OCI-LY3 (cell line): ENCODE data around the gene N4BP2L2.

ENCODE experiments used
- H2AFZ ChIP-seq: fragments of 200-600, 300-600 bp; shearing (Covaris generic); 2 replicates; pipeline ENCODE4 v1.6.0; 2014; ENCODE audit warnings: antibody characterized with exemption, low read depth, low read length
- H3K27ac ChIP-seq: fragments of 200-600, 300-600 bp; sonication (generic); 2 replicates; pipeline ENCODE4 v1.5.1; 2014; ENCODE audit warnings: mild to moderate bottlenecking, low read length, moderate library complexity, mixed read lengths
- H3K27me3 ChIP-seq: fragments of 200-600, 300-600 bp; sonication (generic); 2 replicates; pipeline ENCODE4 v1.6.1; 2014; ENCODE audit warnings: low read depth, low read length, mixed read lengths
- H3K36me3 ChIP-seq: fragments of 200-600, 300-600 bp; sonication (generic); replicated peaks from 2 replicates; pipeline ENCODE3; 2014; ENCODE audit warnings: low read depth, low read length, mixed read lengths
- H3K4me1 ChIP-seq: fragments of 300-600, 200-600 bp; sonication (generic); 2 replicates; pipeline ENCODE4 v1.6.1; 2014; ENCODE audit warnings: low read length, mixed read lengths
- H3K4me2 ChIP-seq: fragments of 200-600, 300-600 bp; sonication (generic); 2 replicates; pipeline ENCODE4 v1.6.1; 2014; ENCODE audit warnings: low read length, mixed read lengths
- H3K4me3 ChIP-seq: fragments of 300-600, 200-600 bp; sonication (generic); 2 replicates; pipeline ENCODE4 v1.5.1; 2014; ENCODE audit warnings: antibody characterized with exemption, mild to moderate bottlenecking, low read length, moderate library complexity
- H3K79me2 ChIP-seq: fragments of 300-600, 200-600 bp; shearing (Covaris generic); 2 replicates; pipeline ENCODE4 v1.6.1; 2014; ENCODE audit warnings: mild to moderate bottlenecking, low read length, mixed read lengths
- H3K9ac ChIP-seq: fragments of 300-600, 200-600 bp; shearing (Covaris generic); 2 replicates; pipeline ENCODE4 v1.6.0; 2014; ENCODE audit warnings: mild to moderate bottlenecking, low read length, moderate library complexity
- H3K9me3 ChIP-seq: fragments of 200-600, 300-600 bp; shearing (Covaris generic); 2 replicates; pipeline ENCODE4 v1.6.1; 2014; ENCODE audit warnings: low read length, mixed read lengths; ENCODE audit not compliant: insufficient read depth
- H4K20me1 ChIP-seq: fragments of 200-600, 300-600 bp; sonication (generic); 2 replicates; pipeline ENCODE4 v1.6.1; 2016; ENCODE audit warnings: low read length, mixed read lengths; ENCODE audit not compliant: insufficient read depth
- EZH2phosphoT487 ChIP-seq: fragments of 200-600 bp; shearing (Covaris generic); IDR thresholded peaks from 2 replicates; pipeline ENCODE4 v1.6.1; 2018; ENCODE audit warnings: antibody characterized with exemption, mixed run types, low read depth
- TF ChIP-seq, protein P1 (sequence below): fragments of 200-600, 300-600 bp; sonication (generic); IDR thresholded peaks from 2 replicates; pipeline ENCODE4 v1.5.1; 2014; ENCODE audit warnings: antibody characterized with exemption, low read length, low read depth

N4BP2L2 gene

GRCh38 chr13:32496599-32497160, 41.9 kb downstream of the N4BP2L2 start:
- H3K9ac ChIP-seq: no peak overlapping the region
- H2AFZ ChIP-seq: no peak overlapping the region
- TF ChIP-seq, protein P1, sequence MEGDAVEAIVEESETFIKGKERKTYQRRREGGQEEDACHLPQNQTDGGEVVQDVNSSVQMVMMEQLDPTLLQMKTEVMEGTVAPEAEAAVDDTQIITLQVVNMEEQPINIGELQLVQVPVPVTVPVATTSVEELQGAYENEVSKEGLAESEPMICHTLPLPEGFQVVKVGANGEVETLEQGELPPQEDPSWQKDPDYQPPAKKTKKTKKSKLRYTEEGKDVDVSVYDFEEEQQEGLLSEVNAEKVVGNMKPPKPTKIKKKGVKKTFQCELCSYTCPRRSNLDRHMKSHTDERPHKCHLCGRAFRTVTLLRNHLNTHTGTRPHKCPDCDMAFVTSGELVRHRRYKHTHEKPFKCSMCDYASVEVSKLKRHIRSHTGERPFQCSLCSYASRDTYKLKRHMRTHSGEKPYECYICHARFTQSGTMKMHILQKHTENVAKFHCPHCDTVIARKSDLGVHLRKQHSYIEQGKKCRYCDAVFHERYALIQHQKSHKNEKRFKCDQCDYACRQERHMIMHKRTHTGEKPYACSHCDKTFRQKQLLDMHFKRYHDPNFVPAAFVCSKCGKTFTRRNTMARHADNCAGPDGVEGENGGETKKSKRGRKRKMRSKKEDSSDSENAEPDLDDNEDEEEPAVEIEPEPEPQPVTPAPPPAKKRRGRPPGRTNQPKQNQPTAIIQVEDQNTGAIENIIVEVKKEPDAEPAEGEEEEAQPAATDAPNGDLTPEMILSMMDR: no peak
- no peak for TF ChIP-seq EZH2phosphoT487

GRCh38 chr13:32495841-32496240, 42.8 kb downstream of the N4BP2L2 start:
- Histone ChIP-seq H4K20me1 (no peaks in the 10 kb centered on the region), H2AFZ (no peak overlapping the region), H3K9me3 (no peaks in the 10 kb centered on the region), H3K36me3 (no peaks in the 10 kb centered on the region), H3K4me3 (no peak overlapping the region), H3K4me1 (no peaks in the 10 kb centered on the region), H3K9ac (no peak overlapping the region), H3K27me3 (no peaks in the 10 kb centered on the region), H3K27ac (no peak overlapping the region), H3K79me2 (no peaks in the 10 kb centered on the region), H3K4me2 (no peak overlapping the region)
- TF ChIP-seq EZH2phosphoT487: no peak
- TF ChIP-seq, protein P1: no peak

More at GRCh38 chr13:32496599-32497160, 41.9 kb downstream of the N4BP2L2 start:
- Histone ChIP-seq H3K27ac (no peak overlapping the region), H3K4me1 (no peaks in the 10 kb centered on the region), H3K27me3 (no peaks in the 10 kb centered on the region), H3K9me3 (no peaks in the 10 kb centered on the region), H3K79me2 (no peaks in the 10 kb centered on the region), H4K20me1 (no peaks in the 10 kb centered on the region), H3K36me3 (no peaks in the 10 kb centered on the region), H3K4me3 (no peak overlapping the region), H3K4me2 (no peak overlapping the region)

- H3K27me3 ChIP-seq: no peaks in the 10 kb centered on the region
- no peaks in the 10 kb centered on the region for H3K4me1 ChIP-seq
- no peaks in the 10 kb centered on the region for H3K9me3 ChIP-seq
- H4K20me1 ChIP-seq: no peaks in the 10 kb centered on the region
- no peak overlapping the region for H3K4me3 ChIP-seq
- H3K36me3 ChIP-seq: no peaks in the 10 kb centered on the region
- H3K4me2 ChIP-seq: no peak overlapping the region
- no peak for TF ChIP-seq EZH2phosphoT487
- TF ChIP-seq, protein P1: no peak
- H3K79me2 ChIP-seq: no peaks in the 10 kb centered on the region
- H3K9ac ChIP-seq: no peak overlapping the region
- H3K27ac ChIP-seq: no peak overlapping the region
- no peak overlapping the region for H2AFZ ChIP-seq
Measured at GRCh38 chr13:32495429-32495828, 43.2 kb downstream of the N4BP2L2 start.

DNA sequence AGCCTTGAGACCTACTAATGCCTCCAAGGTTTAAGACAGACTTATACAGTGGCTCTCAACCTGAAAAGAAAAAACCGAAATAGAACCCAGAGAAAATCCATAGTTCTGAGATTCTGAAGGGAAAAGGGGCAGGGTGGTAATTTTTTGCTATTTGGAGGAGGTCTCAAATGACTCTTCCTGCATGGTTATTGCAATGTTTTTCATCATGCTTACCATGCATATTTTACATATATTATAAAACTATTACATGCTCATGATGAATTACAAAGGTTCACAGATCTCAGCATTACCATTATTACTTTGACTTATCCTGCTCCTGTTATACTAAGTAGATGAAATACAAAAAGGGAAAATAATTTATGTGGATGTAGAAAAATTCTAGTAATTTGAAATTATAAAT, 47.6 kb downstream of the N4BP2L2 start:
- Histone ChIP-seq H3K9me3 (no peaks in the 10 kb centered on the region), H3K36me3 (no peaks in the 10 kb centered on the region), H3K4me2 (no peak overlapping the region), H3K79me2 (no peaks in the 10 kb centered on the region), H3K27me3 (no peaks in the 10 kb centered on the region), H2AFZ (no peak overlapping the region), H3K27ac (no peak overlapping the region), H3K4me3 (no peak overlapping the region), H3K9ac (no peak overlapping the region), H3K4me1 (no peaks in the 10 kb centered on the region), H4K20me1 (no peaks in the 10 kb centered on the region)
- TF ChIP-seq EZH2phosphoT487: no peak
- TF ChIP-seq, protein P1: no peak
